SK-N-SH (cell line): Measurements from ENCODE around the gene SOX11. TPM values are rescaled to one million over a fixed set of nuclear protein-coding genes. Genes with fewer than 3 reads are reported as not detected.

Experiments used
- CTCF ChIA-PET: fragments of 300-600, 350-600 bp; formaldehyde crosslinking; extraction: SDS; loops from one replicate; lab custom pipeline; 2021; lab: Yijun Ruan, JAX
- POLR2A ChIA-PET: fragments of 350-600 bp; sonication (Branson Sonifier 250); formaldehyde crosslinking; extraction: SDS; loops from one replicate; lab custom pipeline; 2020; ENCODE audit warnings: antibody characterized with exemption, inconsistent platforms; lab: Yijun Ruan, JAX
- DNase-seq: peaks from one replicate; pipeline ENCODE4 v3.0.0; 2012
- H2AFZ ChIP-seq: fragments of 200-600 bp; sonication (generic); 2 replicates; pipeline ENCODE4 v1.8.1; 2016; ENCODE audit warnings: antibody characterized with exemption, mild to moderate bottlenecking, low read depth
- H3F3A ChIP-seq: fragments of 200-600 bp; sonication (generic); replicated peaks from 2 replicates; pipeline ENCODE3; 2016; ENCODE audit warnings: antibody characterized with exemption, mild to moderate bottlenecking; ENCODE audit not compliant: insufficient read depth
- H3K27ac ChIP-seq, 2 experiments: fragments of 200-500 bp in 1 of 2; fragments of 200-600 bp in 1 of 2; sonication (Bioruptor generic) in 1 of 2; sonication (generic), shearing (Covaris generic) in 1 of 2; 2 replicates each; pipeline versions ENCODE4 v1.5.1 to v1.6.1; 2014 to 2016; ENCODE audit warnings: low read depth in 2 of 2, inconsistent platforms in 1 of 2, low read length in 1 of 2, mild to moderate bottlenecking in 1 of 2, mixed read lengths in 1 of 2
- H3K27me3 ChIP-seq: fragments of 200-600 bp; sonication (generic), shearing (Covaris generic); 2 replicates; pipeline ENCODE4 v1.6.1; 2016; ENCODE audit warnings: mixed run types; ENCODE audit not compliant: insufficient read depth
- H3K36me3 ChIP-seq, 2 experiments: fragments of 200-500 bp in 1 of 2; fragments of 200-600 bp in 1 of 2; sonication (Bioruptor generic) in 1 of 2; sonication (generic) in 1 of 2; replicated peaks in 1 of 2; 2 replicates each; pipeline versions ENCODE3 to v1.5.1; 2014 to 2016; ENCODE audit warnings: low read length in 1 of 2, mild to moderate bottlenecking in 1 of 2; ENCODE audit not compliant: insufficient read depth in 2 of 2, control insufficient read depth in 1 of 2
- H3K4me1 ChIP-seq, 2 experiments: fragments of 200-500 bp in 1 of 2; fragments of 200-600 bp in 1 of 2; sonication (Bioruptor generic) in 1 of 2; sonication (generic), shearing (Covaris generic) in 1 of 2; 2 replicates each; pipeline versions ENCODE4 v1.5.1 to v1.6.1; 2014 to 2016; ENCODE audit warnings: low read depth in 1 of 2, low read length in 1 of 2, mixed run types in 1 of 2; ENCODE audit not compliant: insufficient read depth in 2 of 2, control insufficient read depth in 1 of 2
- H3K4me2 ChIP-seq: fragments of 200-600 bp; sonication (generic), shearing (Covaris generic); 2 replicates; pipeline ENCODE4 v1.6.1; 2017; ENCODE audit warnings: mixed run types
- H3K4me3 ChIP-seq, 2 experiments: fragments of 200-500 bp in 1 of 2; fragments of 200-600 bp in 1 of 2; sonication (Bioruptor generic) in 1 of 2; sonication (generic), shearing (Covaris generic) in 1 of 2; 2 replicates each; pipeline versions ENCODE4 v1.5.1 to v1.8.1; 2014 to 2016; ENCODE audit warnings: low read depth in 2 of 2, inconsistent platforms in 1 of 2, low read length in 1 of 2, mild to moderate bottlenecking in 1 of 2, mixed read lengths in 1 of 2, moderate library complexity in 1 of 2
- H3K79me2 ChIP-seq: fragments of 200-600 bp; sonication (generic); 2 replicates; pipeline ENCODE4 v1.8.1; 2017; ENCODE audit warnings: mild to moderate bottlenecking; ENCODE audit not compliant: insufficient read depth
- H3K9ac ChIP-seq: fragments of 200-600 bp; sonication (generic); 2 replicates; pipeline ENCODE4 v1.6.1; 2017; ENCODE audit warnings: mixed run types
- H3K9me2 ChIP-seq: fragments of 200-600 bp; sonication (generic); 2 replicates; pipeline ENCODE4 v1.6.1; 2017; ENCODE audit warnings: mixed run types
- H3K9me3 ChIP-seq: fragments of 200-600 bp; sonication (generic); 2 replicates; pipeline ENCODE4 v1.6.1; 2017; ENCODE audit warnings: mixed run types, mild to moderate bottlenecking, moderate library complexity
- H4K20me1 ChIP-seq: fragments of 200-600 bp; sonication (generic); 2 replicates; pipeline ENCODE4 v1.6.1; 2017; ENCODE audit warnings: mild to moderate bottlenecking, mixed run types; ENCODE audit not compliant: insufficient read depth
- CTCF ChIP-seq: fragments of 200-600 bp; sonication (generic); IDR thresholded peaks from 2 replicates; pipeline ENCODE4 v1.6.1; 2017; ENCODE audit warnings: antibody characterized with exemption, mild to moderate bottlenecking, moderate library complexity
- EZH2phosphoT487 ChIP-seq: fragments of 200-600 bp; sonication (generic); IDR thresholded peaks from 2 replicates; pipeline ENCODE4 v1.6.1; 2017; ENCODE audit warnings: low read depth, mixed run types, mild to moderate bottlenecking, antibody characterized with exemption, moderate library complexity, borderline replicate concordance
- FOXJ3 ChIP-seq: sonication (generic); formaldehyde crosslinking; IDR thresholded peaks from 2 replicates; pipeline ENCODE4 v1.5.1; 2020; ENCODE audit warnings: mild to moderate bottlenecking, missing genetic modification reagents
- GATA2 ChIP-seq: sonication (generic); formaldehyde crosslinking; IDR thresholded peaks from 2 replicates; pipeline ENCODE4 v1.5.0; 2020; ENCODE audit warnings: mild to moderate bottlenecking, missing genetic modification reagents
- JUND ChIP-seq: IDR thresholded peaks from 2 replicates; pipeline ENCODE4 v1.4.0; 2012
- MAX ChIP-seq: IDR thresholded peaks from 2 replicates; pipeline ENCODE4 v1.4.0; 2012; ENCODE audit warnings: low read depth
- MXI1 ChIP-seq: IDR thresholded peaks from 2 replicates; pipeline ENCODE4 v1.6.1; 2012; ENCODE audit warnings: mild to moderate bottlenecking, low read depth, low read length, improper control_type of control experiment
- NRF1 ChIP-seq: IDR thresholded peaks from 2 replicates; pipeline ENCODE4 v1.6.1; 2012; ENCODE audit warnings: low read depth, mild to moderate bottlenecking, low read length
- POLR2AphosphoS5 ChIP-seq: IDR thresholded peaks from 2 replicates; pipeline ENCODE4 v1.6.1; 2012; ENCODE audit warnings: low read depth, low read length
- RAD21 ChIP-seq: IDR thresholded peaks from 2 replicates; pipeline ENCODE4 v1.6.1; 2012; ENCODE audit warnings: mild to moderate bottlenecking, low read length
- RXRA ChIP-seq: IDR thresholded peaks from 2 replicates; pipeline ENCODE4 v1.4.0; 2012; ENCODE audit warnings: low read depth, mild to moderate bottlenecking, borderline replicate concordance
- SMC3 ChIP-seq: IDR thresholded peaks from 2 replicates; pipeline ENCODE4 v1.6.1; 2012; ENCODE audit warnings: low read depth, low read length, improper control_type of control experiment
- USF2 ChIP-seq: fragments of 150-350 bp; IDR thresholded peaks from 2 replicates; pipeline ENCODE4 v1.6.1; 2017; ENCODE audit warnings: antibody characterized with exemption, low read length, low read depth, borderline replicate concordance
- YY1 ChIP-seq: IDR thresholded peaks from 2 replicates; pipeline ENCODE4 v1.4.0; 2012; ENCODE audit warnings: low read depth, mild to moderate bottlenecking
- WGBS: methylation state at CpG from one replicate; pipeline ENCODE4 v1.1.6; 2017; ENCODE audit warnings: low lambda C conversion rate; 5-methylcytosine and 5-hydroxymethylcytosine counted together
- polyA plus RNA-seq, 3 experiments: library from polyadenylated mRNA; depleted of rRNA; stranded (reverse); fragments of >200 nt; gene quantifications; 2 replicates each; pipeline ENCODE4 v1.2.3, GENCODE V29; 2012
- TF ChIP-seq, protein P1 (sequence below): IDR thresholded peaks from 2 replicates; pipeline ENCODE4; 2012

Gene SOX11
- polyA plus RNA-seq, 1 of the 3 experiments (the other 2 are of a cell fraction) = 3.4 TPM

DNA sequence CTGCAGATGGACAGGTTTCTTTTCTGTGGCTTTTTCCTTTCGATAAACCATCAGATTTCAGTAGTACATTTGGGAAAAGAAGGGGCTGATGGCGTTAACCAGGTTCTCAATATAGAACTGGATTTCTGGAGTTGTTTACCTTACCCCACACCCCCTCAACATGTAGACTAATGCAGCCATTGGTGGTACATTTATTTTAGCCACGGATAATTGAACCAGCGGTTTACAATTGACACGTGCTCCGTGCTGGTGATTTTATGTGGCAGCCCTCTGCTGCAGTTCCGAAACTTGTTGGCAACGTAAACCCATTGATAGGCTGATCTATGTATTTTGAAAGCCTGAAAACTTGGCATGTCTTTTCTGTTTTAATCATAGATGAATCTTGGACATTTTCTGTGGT lies 5.4 kb downstream of the SOX11 start:
- Histone ChIP-seq H3K4me3 (peak overlapping the region; percentile 91 to 95), H3F3A (peaks cover 6% of the 10 kb centered on the region), H3K27ac (peak overlapping the region; percentile 80 to 97), H3K4me2 (peak overlapping the region; percentile 89), H3K36me3 (peaks cover 16 to 22% of the 10 kb centered on the region in 2 experiments), H3K27me3 (no peaks in the 10 kb centered on the region), H2AFZ (peak overlapping the region; percentile 53; the same call in 1 of the 2 replicates), H3K4me1 (peaks cover 0 to 19% of the 10 kb centered on the region in 2 experiments; a peak in 3 of 4 replicates), H4K20me1 (peaks cover 33% of the 10 kb centered on the region), H3K9ac (peak overlapping the region; percentile 81; the same call in 1 of the 2 replicates), H3K9me3 (no peaks in the 10 kb centered on the region), H3K79me2 (peaks cover 89% of the 10 kb centered on the region), H3K9me2 (no peaks in the 10 kb centered on the region)
- no peak for DNase-seq
- TF ChIP-seq EZH2phosphoT487 (no peak), MXI1 (peak; percentile 78; the same call in 1 of the 2 replicates)
- WGBS = 27% methylated on average over 8 of the region's 8 CpGs
- CTCF ChIA-PET = interaction anchor here (0.6 to 2.3 kb wide), 5 partner anchors 18 to 829 kb away, joined by 3 to 8 read pairs (median 3); no protein-coding TSS in a partner anchor
- POLR2A ChIA-PET = interaction anchor here (1.2 to 2.2 kb wide), 4 partner anchors 218 to 827 kb away, joined by 3 to 7 read pairs (median 4); no protein-coding TSS in a partner anchor

GRCh38 chr2:5698134-5698533 lies 6.0 kb downstream of the SOX11 start:
- CTCF ChIA-PET = interaction anchor here (0.7 to 1.0 kb wide), 2 partner anchors 16 to 826 kb away, joined by 4 read pairs; no protein-coding TSS in a partner anchor
- 73% methylated on average over 4 of the region's 4 CpGs for WGBS
- peaks cover 83% of the 10 kb centered on the region for H3K79me2 ChIP-seq

DNA sequence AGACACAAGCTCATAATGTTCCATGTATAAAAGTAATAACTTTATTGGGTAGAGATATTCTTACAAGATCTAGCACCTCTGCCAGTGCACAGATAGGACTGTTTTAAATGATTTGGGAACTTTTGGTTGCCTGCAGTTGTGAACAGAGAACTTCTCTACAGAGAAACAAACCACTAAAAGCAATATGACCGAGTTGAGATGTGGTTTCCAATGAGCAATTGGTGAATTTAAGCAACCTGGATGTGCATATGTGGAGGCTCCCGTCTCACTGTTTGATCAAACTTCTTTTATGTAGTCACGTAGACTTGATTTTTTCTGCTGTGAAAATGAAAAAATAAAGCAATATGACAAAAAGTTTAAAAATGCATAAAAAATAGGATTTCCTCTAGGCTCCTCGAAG lies 7.8 kb downstream of the SOX11 start:
- H3K9me3 ChIP-seq = no peaks in the 10 kb centered on the region
- TF ChIP-seq USF2 = no peak
- no peak for TF ChIP-seq RAD21
- TF ChIP-seq, protein P1, sequence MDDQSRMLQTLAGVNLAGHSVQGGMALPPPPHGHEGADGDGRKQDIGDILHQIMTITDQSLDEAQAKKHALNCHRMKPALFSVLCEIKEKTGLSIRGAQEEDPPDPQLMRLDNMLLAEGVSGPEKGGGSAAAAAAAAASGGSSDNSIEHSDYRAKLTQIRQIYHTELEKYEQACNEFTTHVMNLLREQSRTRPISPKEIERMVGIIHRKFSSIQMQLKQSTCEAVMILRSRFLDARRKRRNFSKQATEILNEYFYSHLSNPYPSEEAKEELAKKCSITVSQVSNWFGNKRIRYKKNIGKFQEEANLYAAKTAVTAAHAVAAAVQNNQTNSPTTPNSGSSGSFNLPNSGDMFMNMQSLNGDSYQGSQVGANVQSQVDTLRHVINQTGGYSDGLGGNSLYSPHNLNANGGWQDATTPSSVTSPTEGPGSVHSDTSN = no peak
- TF ChIP-seq JUND = no peak
- TF ChIP-seq CTCF = no peak
- TF ChIP-seq GATA2 = no peak
- POLR2A ChIA-PET = no interaction called here
- H3F3A ChIP-seq = peaks cover 3% of the 10 kb centered on the region
- CTCF ChIA-PET = interaction anchor here (0.7 to 0.9 kb wide), 3 partner anchors 18 to 826 kb away, joined by 3 read pairs; no protein-coding TSS in a partner anchor
- 76% methylated on average over 4 of the region's 4 CpGs for WGBS
- H3K4me1 ChIP-seq = peaks cover 0 to 22% of the 10 kb centered on the region in 2 experiments; a peak in 3 of 4 replicates
- no peak overlapping the region for H3K27ac ChIP-seq
- no peaks in the 10 kb centered on the region for H3K9me2 ChIP-seq
- H3K79me2 ChIP-seq = peaks cover 65% of the 10 kb centered on the region
- no peak overlapping the region for H3K9ac ChIP-seq
- no peak overlapping the region for H3K4me2 ChIP-seq
- peaks cover 13% of the 10 kb centered on the region for H4K20me1 ChIP-seq
- DNase-seq = no peak
- H2AFZ ChIP-seq = no peak overlapping the region
- no peaks in the 10 kb centered on the region for H3K27me3 ChIP-seq
- peaks cover 23 to 32% of the 10 kb centered on the region in 2 experiments for H3K36me3 ChIP-seq
- H3K4me3 ChIP-seq = no peak overlapping the region

More at GRCh38 chr2:5698134-5698533, 6.0 kb downstream of the SOX11 start:
- H3K4me3 ChIP-seq = peak overlapping the region; percentile 91 to 95; a peak in 2 of 4 replicates
- TF ChIP-seq FOXJ3 (CRISPR knock-in tag) (no peak), MAX (no peak), NRF1 (no peak), POLR2AphosphoS5 (no peak), SMC3 (no peak), MXI1 (no peak), JUND (no peak), RXRA (no peak), YY1 (no peak)
- TF ChIP-seq, all 33 proteins: peak for 0
- POLR2A ChIA-PET = no interaction called here
- Histone ChIP-seq H3K4me2 (peak overlapping the region; percentile 89), H3K9me2 (no peaks in the 10 kb centered on the region), H4K20me1 (peaks cover 28% of the 10 kb centered on the region), H3K9ac (peak overlapping the region; percentile 81; the same call in 1 of the 2 replicates), H3F3A (peaks cover 6% of the 10 kb centered on the region), H3K27me3 (no peaks in the 10 kb centered on the region), H3K36me3 (peaks cover 21 to 27% of the 10 kb centered on the region in 2 experiments), H3K4me1 (peaks cover 0 to 22% of the 10 kb centered on the region in 2 experiments; a peak in 3 of 4 replicates), H3K27ac (no peak overlapping the region; a peak in 2 of 4 replicates), H3K9me3 (no peaks in the 10 kb centered on the region), H2AFZ (peak overlapping the region; percentile 53; the same call in 1 of the 2 replicates)
- no peak for DNase-seq
